Prostate gland (tissue), 2 donors: ENCODE results near the gene MCMBP. TPM values are rescaled to one million over a fixed set of nuclear protein-coding genes. Genes with fewer than 3 reads are reported as not detected.

Experiments used
- DNase-seq: peaks from one replicate; pipeline ENCODE4 v3.0.0-alpha.2; 2019; ENCODE audit warnings: low spot score
- H3K27ac ChIP-seq, 2 donors: fragments of 200-600 bp; sonication (generic); 2 replicates each; pipeline ENCODE4 v1.5.1; 2017 to 2019
- H3K27me3 ChIP-seq: fragments of 200-600 bp; sonication (generic); replicated peaks from 2 replicates; pipeline ENCODE4 v1.5.1; 2019; ENCODE audit not compliant: insufficient read depth
- H3K36me3 ChIP-seq, 2 donors: fragments of 200-600 bp; sonication (generic); 1 replicate in 1 of 2; 2 replicates in 1 of 2; pipeline versions ENCODE4 v1.5.1 to v1.8.1; 2017 to 2019
- H3K4me1 ChIP-seq: fragments of 200-600 bp; sonication (generic); replicated peaks from 2 replicates; pipeline ENCODE4 v1.5.1; 2019
- H3K4me3 ChIP-seq, 2 donors: fragments of 200-600 bp; sonication (generic); 2 replicates each; pipeline ENCODE4 v1.5.1; 2017 to 2019
- H3K9me3 ChIP-seq: fragments of 200-600 bp; sonication (generic); 2 replicates; pipeline ENCODE4 v1.5.1; 2017
- CTCF ChIP-seq, 4 experiments: fragments of 200-600 bp in 2 of 4; fragments of 450-650 bp in 2 of 4; sonication (generic) in 2 of 4; IDR thresholded peaks; 1 replicate in 3 of 4; 2 replicates in 1 of 4; pipeline ENCODE4 v1.5.1; 2016 to 2019; ENCODE audit warnings: antibody characterized with exemption in 4 of 4, mild to moderate bottlenecking in 2 of 4, moderate library complexity in 2 of 4
- POLR2A ChIP-seq: fragments of 450-650 bp; IDR thresholded peaks from one replicate; pipeline ENCODE4 v1.6.1; 2016; ENCODE audit warnings: antibody characterized with exemption, mild to moderate bottlenecking
- POLR2AphosphoS5 ChIP-seq: sonication (generic); formaldehyde crosslinking; IDR thresholded peaks from one replicate; pipeline ENCODE4 v1.6.1; 2017; ENCODE audit warnings: antibody characterized with exemption
- WGBS: methylation state at CpG from one replicate; pipeline ENCODE4 v1.1.5; 2018; 5-methylcytosine and 5-hydroxymethylcytosine counted together
- intact Hi-C: fragments of 100-400 bp; cut with DNase I; formaldehyde crosslinking; loops from one replicate; pipeline ENCODE4 v1.14.2; 2022
- total RNA-seq, 2 donors: library from RNA; depleted of rRNA; stranded (reverse); fragments of >200 nt; gene quantifications; one replicate each; pipeline ENCODE4 v1.1.0, GENCODE V29; 2016

The MCMBP gene
- total RNA-seq, 2 donors from 2014 or later: 37.6 to 45.4 TPM

GRCh38 chr10:119784340-119785067 is 88.1 kb downstream of the MCMBP start:
- Histone ChIP-seq H3K27ac (no peak overlapping the region), H3K9me3 (no peaks in the 10 kb centered on the region), H3K4me1 (no peaks in the 10 kb centered on the region), H3K36me3 (no peaks in the 10 kb centered on the region), H3K4me3 (no peak overlapping the region), H3K27me3 (no peaks in the 10 kb centered on the region)
- 53% methylated on average over 7 of the region's 7 CpGs for WGBS
- DNase-seq: no peak
- TF ChIP-seq CTCF (IDR thresholded peaks at IDR 0.05): no peak
- TF ChIP-seq POLR2AphosphoS5: no peak
- no peak for TF ChIP-seq POLR2A
- intact Hi-C loops: no loop called here

- H3K27ac ChIP-seq: no peak overlapping the region
- H3K4me3 ChIP-seq: no peak overlapping the region
- H3K36me3 ChIP-seq: no peaks in the 10 kb centered on the region
- TF ChIP-seq POLR2A: no peak
- no peak for TF ChIP-seq CTCF (IDR thresholded peaks at IDR 0.05)
- TF ChIP-seq POLR2AphosphoS5: no peak
- no peaks in the 10 kb centered on the region for H3K27me3 ChIP-seq
- H3K9me3 ChIP-seq: no peaks in the 10 kb centered on the region
- H3K4me1 ChIP-seq: no peaks in the 10 kb centered on the region
- intact Hi-C loops: no loop called here
- DNase-seq: no peak
- 82% methylated on average over 7 of the region's 7 CpGs for WGBS
Measured at GRCh38 chr10:119783665-119784027, 89.0 kb downstream of the MCMBP start.

GRCh38 chr10:119782981-119783664 is 89.5 kb downstream of the MCMBP start:
- no peaks in the 10 kb centered on the region for H3K9me3 ChIP-seq
- TF ChIP-seq POLR2AphosphoS5 (no peak), POLR2A (no peak), CTCF (IDR thresholded peaks at IDR 0.05) (no peak)
- H3K4me3 ChIP-seq: no peak overlapping the region
- intact Hi-C loops: no loop called here
- H3K27ac ChIP-seq: no peak overlapping the region
- WGBS: 86% methylated on average over 4 of the region's 4 CpGs
- H3K27me3 ChIP-seq: no peaks in the 10 kb centered on the region
- DNase-seq: no peak
- H3K4me1 ChIP-seq: no peaks in the 10 kb centered on the region
- H3K36me3 ChIP-seq: no peaks in the 10 kb centered on the region

- no peak overlapping the region for H3K4me3 ChIP-seq
- H3K27ac ChIP-seq: no peak overlapping the region
- no peaks in the 10 kb centered on the region for H3K4me1 ChIP-seq
- intact Hi-C loops: no loop called here
- DNase-seq: no peak
- H3K36me3 ChIP-seq: no peaks in the 10 kb centered on the region
- no peaks in the 10 kb centered on the region for H3K27me3 ChIP-seq
- TF ChIP-seq POLR2A (no peak), CTCF (IDR thresholded peaks at IDR 0.05) (no peak), POLR2AphosphoS5 (no peak)
- WGBS: 71% methylated on average over 2 of the region's 2 CpGs
- no peaks in the 10 kb centered on the region for H3K9me3 ChIP-seq
Measured at GRCh38 chr10:119781498-119781897, 91.1 kb downstream of the MCMBP start.

- H3K36me3 ChIP-seq: no peaks in the 10 kb centered on the region
- TF ChIP-seq POLR2A: no peak
- TF ChIP-seq POLR2AphosphoS5: no peak
- no peak for TF ChIP-seq CTCF (IDR thresholded peaks at IDR 0.05)
Measured at GRCh38 chr10:119780879-119781480, 91.7 kb downstream of the MCMBP start.

More at GRCh38 chr10:119780879-119781480, 91.7 kb downstream of the MCMBP start:
- WGBS: 99% methylated on average over 5 of the region's 5 CpGs
- H3K4me1 ChIP-seq: no peaks in the 10 kb centered on the region
- no peaks in the 10 kb centered on the region for H3K27me3 ChIP-seq
- no peak overlapping the region for H3K27ac ChIP-seq
- H3K9me3 ChIP-seq: no peaks in the 10 kb centered on the region
- no peak overlapping the region for H3K4me3 ChIP-seq
- no peak for DNase-seq
- intact Hi-C loops: no loop called here
